ENCODE measurements around the gene ENDOU.
A peak's percentile ranks its signal among the peaks of the same experiment; 100 is the strongest.

ENDOU gene

GRCh38 chr12:47744005-47744651, 18.8 kb upstream of the ENDOU start:
- peak in 2 of 4 experiments; percentile 24 to 33 for DNase-seq (ENCODE audit: low read depth in 4 of 4, low spot score in 1 of 4)

DNA sequence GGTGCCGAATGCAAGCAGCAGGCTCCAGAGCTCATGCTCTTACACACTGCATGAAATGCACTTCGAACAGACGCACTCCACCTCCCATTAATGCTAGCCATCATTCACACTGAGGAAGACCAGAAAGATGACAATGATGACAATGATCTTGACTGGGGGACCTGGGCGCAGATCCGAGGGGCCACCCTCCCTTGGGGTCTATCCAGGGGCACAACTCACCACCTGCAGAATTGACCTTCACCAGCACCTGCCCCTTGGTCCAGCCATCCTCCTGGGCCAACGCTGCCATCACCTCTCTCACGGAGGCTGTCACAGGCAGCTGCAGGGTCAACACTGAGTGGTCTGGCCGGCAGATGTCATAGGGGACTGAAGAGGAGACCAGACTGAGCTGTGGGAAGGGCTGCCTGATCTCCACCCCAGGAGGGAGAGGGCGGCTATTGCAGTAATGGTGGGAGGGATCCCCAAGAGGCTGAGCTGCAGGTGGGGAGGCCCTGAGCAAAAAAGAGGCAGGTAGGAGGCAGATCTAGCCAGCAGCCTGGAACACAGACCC, 18.1 kb upstream of the ENDOU start:
- DNase-seq (ENCODE audit: low read depth in 4 of 4, low spot score in 1 of 4) = no peak

DNA sequence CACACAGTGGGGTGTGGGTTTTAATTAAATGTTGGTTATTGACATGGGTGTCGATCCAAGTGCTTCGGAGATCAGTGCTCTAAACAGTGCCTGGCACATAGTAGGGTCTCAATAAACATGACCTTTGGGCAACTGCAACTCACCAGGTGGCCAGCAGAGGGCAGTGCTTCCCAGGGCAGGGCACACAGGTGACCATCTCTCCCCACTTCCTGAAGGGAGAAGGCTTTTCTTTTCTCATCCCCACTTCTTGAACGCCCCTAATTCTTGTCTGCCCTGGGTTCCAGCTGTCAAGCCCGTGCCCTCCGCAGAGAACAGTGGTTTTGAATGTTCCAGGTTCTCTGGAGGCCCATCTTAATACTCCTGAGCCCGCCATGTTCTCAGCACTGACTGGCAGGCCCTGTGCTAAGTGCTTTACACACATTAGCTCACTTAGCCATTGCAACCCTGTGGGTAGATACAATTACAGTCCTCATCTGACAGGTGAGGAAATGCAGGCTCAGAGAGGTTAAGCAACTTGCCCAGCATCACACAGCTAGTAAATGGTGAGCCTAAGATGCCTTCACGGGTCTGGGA, 17.0 kb upstream of the ENDOU start:
- peak; percentile 59 to 77 (median 62) for DNase-seq (ENCODE audit: low read depth in 4 of 4, low spot score in 1 of 4)

GRCh38 chr12:47741340-47741703, 16.0 kb upstream of the ENDOU start:
- DNase-seq (ENCODE audit: low read depth in 4 of 4, low spot score in 1 of 4) = peak in 1 of 4 experiments; percentile 14

- DNase-seq (ENCODE audit: low read depth in 4 of 4, low spot score in 1 of 4) = no peak
Measured at GRCh38 chr12:47740606-47741339, 15.5 kb upstream of the ENDOU start.

- no peak for DNase-seq (ENCODE audit: low read depth in 4 of 4, low spot score in 1 of 4)
Measured at GRCh38 chr12:47739979-47740378, 14.7 kb upstream of the ENDOU start.

DNA sequence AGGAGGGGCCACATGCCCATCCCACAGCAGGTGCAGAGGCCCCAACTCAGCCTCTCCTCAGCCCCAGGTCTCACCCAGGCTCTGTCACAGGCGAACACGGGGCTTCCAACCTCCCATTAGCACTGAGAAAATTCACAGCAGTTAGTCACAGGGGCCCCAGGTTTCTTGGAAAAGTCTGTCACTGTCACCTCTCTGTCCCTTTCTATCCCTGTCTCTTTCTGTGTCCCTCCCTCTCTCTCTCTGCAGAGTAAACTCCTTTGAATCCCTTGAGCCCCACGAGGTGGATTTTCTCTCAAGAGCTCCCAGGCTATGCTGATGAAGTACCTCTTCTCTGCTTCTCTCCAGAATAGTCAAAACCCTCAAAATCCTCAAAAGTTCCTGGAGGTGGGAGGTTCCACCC, 14.0 kb upstream of the ENDOU start:
- DNase-seq (ENCODE audit: low read depth in 4 of 4, low spot score in 1 of 4) = no peak

DNA sequence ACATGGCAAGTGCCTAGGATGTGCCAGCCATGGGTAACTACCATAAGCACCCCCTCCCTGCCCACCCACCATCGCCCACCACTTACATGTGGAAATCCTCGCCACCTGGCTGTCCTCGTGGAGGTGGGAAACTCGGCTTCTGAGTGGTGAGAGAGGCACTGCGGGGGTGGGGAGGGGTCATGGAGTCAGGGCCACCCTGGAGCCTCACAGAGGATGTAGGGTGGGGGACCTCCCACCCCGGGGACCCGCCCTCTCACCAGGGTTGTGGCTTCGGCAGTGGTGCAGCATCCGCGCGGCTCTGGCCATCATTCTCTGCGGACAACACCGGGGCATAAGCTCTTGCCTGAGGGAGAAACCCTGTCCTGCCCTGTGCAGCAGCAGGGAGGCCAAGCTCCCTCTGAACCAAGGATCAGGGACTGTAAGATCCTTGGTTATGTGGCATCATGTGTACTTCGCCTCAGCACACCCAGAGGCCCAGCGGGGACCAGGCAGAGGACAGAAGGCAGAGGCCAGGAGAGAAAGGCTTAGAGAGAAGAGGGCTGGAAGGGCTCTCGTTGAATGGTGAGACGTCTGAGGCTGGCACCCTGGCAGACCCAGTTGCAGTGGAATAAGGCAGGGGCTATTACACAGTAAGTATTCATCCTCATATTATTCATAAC, 12.8 kb upstream of the ENDOU start:
- DNase-seq (ENCODE audit: low read depth in 4 of 4, low spot score in 1 of 4) = no peak

DNA sequence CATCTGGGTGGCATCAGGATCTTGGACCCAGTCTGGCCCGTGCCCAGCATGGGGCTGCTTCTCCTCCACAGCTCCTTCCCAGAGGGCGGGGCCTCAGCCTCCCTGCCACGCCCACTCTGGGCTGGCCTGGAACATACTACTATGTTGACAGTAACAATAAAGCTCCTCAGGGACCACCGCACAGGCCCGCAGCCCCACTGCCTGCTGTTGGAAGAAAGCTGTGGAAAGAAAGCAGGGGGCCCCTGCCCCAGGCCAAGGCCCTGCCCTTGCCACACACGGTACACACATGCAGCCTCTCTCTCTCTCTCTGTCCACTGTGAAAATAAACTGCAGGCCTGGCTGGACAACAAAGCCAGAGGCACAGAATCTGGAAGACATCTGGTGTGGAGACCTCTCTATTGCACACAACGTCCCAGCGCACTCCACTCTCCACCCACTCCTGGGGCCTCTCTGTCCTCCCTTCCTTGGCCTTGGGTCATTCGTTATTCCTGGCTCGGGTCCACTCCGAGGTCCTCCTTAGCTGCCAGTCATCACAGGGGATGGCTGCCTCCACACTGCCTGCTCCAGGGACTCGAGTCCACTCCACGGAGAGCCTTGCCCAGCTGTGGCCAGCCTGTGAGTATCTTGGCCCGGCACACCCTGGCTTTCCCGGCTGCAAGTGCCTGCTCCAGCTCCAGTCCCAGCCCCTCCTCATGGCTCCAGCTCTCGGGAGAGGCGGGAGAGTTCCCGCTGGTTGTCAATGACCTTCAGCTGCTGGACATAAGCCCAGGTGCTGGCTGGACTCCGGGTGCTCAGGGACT, 11.8 kb upstream of the ENDOU start:
- DNase-seq (ENCODE audit: low read depth in 4 of 4, low spot score in 1 of 4) = no peak

- DNase-seq (ENCODE audit: low read depth in 4 of 4, low spot score in 1 of 4) = no peak
Measured at GRCh38 chr12:47736216-47736615, 10.9 kb upstream of the ENDOU start.

DNA sequence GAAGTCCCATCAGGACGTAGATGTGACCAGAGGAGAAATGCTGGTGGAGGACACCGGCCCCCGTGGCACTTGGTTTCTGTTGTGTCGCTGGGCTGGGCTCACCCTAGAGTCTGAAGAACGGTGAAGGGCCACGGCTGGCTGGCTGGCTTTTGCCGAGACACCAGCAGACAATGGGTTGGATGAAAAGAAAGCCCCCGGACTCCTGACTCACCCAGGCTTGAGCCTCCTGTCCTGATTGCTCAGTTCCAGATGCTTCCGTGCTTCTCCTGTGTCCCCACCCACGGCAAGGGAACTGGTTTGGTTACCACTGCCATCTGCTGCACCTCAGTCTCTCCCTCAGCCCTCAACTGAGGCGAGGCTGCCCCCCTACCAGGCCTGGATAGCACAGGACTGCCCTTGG, 10.4 kb upstream of the ENDOU start:
- no peak for DNase-seq (ENCODE audit: low read depth in 4 of 4, low spot score in 1 of 4)

DNA sequence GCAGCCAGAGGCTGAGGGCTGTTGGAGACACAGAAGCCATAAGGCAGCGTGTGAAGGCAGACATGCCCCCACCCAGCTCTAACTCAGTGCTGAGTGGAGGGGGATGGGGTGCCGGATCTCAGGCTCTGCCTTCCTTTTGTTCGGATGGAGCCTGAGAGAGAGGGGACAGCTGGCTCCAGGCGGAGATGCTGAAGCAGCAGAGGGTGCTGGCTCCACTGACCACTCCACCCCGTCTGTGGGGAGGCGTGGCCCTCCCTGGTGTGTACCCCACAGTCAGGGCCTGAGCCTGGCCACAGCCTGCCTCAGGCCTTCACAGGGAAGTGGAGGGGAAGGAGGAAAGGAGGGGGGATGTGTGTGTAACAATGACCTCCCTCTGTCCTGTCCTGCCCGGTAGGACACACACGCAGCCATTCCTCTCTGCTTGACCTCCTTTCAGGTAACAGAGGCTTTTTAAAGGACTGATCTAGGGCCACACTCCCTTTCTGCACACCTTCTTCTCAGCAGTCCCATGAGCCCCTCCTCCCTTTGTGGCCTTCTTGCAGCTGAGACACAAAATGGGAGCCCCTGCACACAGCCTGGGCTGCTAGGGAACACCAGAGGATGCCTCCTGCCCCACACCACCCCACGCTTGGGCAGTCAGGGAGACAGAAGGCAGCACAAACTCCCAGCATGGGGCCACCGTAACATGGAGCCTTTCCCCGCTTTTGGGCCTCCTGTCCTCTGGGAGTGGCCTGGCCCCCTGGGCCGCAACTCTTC, 9.6 kb upstream of the ENDOU start:
- no peak for DNase-seq (ENCODE audit: low read depth in 4 of 4, low spot score in 1 of 4)

- no peak for DNase-seq (ENCODE audit: low read depth in 4 of 4, low spot score in 1 of 4)
Measured at GRCh38 chr12:47733142-47733541, 7.9 kb upstream of the ENDOU start.

DNA sequence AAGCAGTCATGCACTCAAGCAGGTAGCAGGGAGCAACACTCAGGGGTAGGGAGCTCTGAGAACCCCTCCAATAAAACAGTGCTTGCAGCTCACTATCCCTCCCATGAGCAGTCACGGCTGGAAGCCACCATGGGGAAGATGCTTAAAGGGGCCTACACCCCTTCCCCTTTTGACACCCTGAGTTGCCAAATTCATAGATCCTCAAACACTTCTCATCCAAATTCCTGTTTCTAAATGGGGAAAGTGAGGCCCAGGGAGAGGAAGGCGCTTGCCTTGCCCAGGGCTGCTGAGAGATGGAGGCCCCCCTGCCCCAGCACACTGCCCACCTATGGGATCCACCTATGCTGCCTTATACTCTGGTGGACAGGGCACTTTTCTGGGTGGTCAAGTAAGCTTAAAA, 7.2 kb upstream of the ENDOU start:
- DNase-seq (ENCODE audit: low read depth in 4 of 4, low spot score in 1 of 4) = no peak

GRCh38 chr12:47731723-47732122, 6.4 kb upstream of the ENDOU start:
- DNase-seq (ENCODE audit: low read depth in 4 of 4, low spot score in 1 of 4) = no peak

GRCh38 chr12:47730341-47730744, 5.1 kb upstream of the ENDOU start:
- no peak for DNase-seq (ENCODE audit: low read depth in 4 of 4, low spot score in 1 of 4)

DNA sequence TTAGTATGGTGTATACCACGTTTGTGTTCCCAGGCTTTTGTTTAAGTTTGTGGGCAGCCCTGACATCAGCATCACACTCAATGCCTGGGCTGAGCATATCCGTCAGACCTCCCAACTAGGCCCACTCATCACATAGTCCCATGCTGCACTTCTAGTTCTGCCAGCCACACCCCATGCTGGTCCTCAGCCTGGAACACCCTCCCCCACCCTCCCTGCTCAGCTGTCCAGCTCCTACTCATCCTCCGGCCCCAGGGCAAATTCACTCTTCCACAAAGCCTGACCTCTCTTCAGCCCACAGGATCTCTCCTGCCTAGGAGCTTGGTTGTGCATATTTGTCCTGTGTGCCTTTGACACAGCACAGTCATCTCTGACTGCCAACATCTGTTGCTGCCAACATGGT, 3.9 kb upstream of the ENDOU start:
- no peak for DNase-seq (ENCODE audit: low read depth in 4 of 4, low spot score in 1 of 4)

- DNase-seq (ENCODE audit: low read depth in 4 of 4, low spot score in 1 of 4) = no peak
Measured at GRCh38 chr12:47725893-47726292, 603 bp upstream of the ENDOU start.

DNA sequence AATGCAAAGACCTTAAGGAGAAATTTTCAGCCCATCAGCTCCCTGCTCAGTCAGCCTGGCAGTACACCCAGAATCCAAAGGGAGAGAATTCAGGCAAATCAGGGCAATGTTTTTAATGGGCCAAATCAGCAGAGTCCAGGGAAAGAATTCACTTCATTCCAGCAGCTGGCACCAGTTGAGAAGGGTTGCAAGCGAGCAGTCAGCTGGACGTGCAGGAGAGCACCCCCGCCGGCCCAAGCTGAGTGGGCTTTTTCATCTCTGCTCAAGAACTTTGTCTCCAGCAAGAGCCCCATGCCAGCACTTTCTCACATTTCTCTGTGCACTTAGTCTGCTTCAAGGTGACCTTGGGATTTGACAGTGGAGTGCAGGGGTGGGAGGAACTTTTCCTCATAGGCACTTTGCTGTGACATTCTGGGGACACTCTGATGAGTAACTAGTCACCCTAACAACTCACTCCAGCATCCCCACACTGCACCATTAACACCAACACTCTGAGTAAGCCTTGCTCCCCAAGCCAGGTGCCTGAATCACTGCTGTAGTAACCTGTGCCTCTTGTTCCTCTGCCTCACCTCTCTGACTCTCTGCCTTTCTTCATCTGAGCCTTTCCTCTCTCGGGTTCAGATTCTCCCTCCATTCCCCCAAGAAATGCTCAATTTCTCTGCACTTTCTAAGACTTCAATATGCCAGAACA, 2.2 kb downstream of the ENDOU start:
- DNase-seq (ENCODE audit: low read depth in 4 of 4, low spot score in 1 of 4) = no peak
